Astrocyte (in vitro differentiated cells and primary cell): Measurements from ENCODE around the gene AMZ1. TPM values are rescaled to one million over a fixed set of nuclear protein-coding genes. Genes with fewer than 3 reads are reported as not detected.

ENCODE experiments used
- DNase-seq: peaks from one replicate; pipeline ENCODE4 v3.0.0-alpha.2; 2010; ENCODE audit warnings: low read depth
- FAIRE-seq: peaks from 2 replicates; lab custom pipeline; 2011; peaks lifted over from hg19 to GRCh38; lab: Jason Lieb, UNC
- H2AFZ ChIP-seq: 2 replicates; pipeline ENCODE4 v1.6.0; 2012; ENCODE audit warnings: low read depth, low read length, inconsistent platforms
- H3K27ac ChIP-seq: 2 replicates; pipeline ENCODE4 v1.5.1; 2011; ENCODE audit warnings: low read depth, low read length, inconsistent platforms
- H3K27me3 ChIP-seq: 2 replicates; pipeline ENCODE4 v1.6.0; 2011; ENCODE audit warnings: low read length, inconsistent platforms; ENCODE audit not compliant: insufficient read depth
- H3K36me3 ChIP-seq: 2 replicates; pipeline ENCODE4 v1.5.1; 2011; ENCODE audit warnings: low read length, inconsistent platforms; ENCODE audit not compliant: insufficient read depth
- H3K4me1 ChIP-seq: 2 replicates; pipeline ENCODE4 v1.5.1; 2011; ENCODE audit warnings: low read length, inconsistent platforms; ENCODE audit not compliant: insufficient read depth
- H3K4me2 ChIP-seq: 2 replicates; pipeline ENCODE4 v1.6.0; 2012; ENCODE audit warnings: low read length, inconsistent platforms
- H3K4me3 ChIP-seq: 2 replicates; pipeline ENCODE4 v1.5.1; 2011; ENCODE audit warnings: low read depth, mild to moderate bottlenecking, low read length, inconsistent platforms; ENCODE audit not compliant: insufficient read depth
- H3K79me2 ChIP-seq: 2 replicates; pipeline ENCODE4 v1.6.0; 2012; ENCODE audit warnings: mild to moderate bottlenecking, low read length, inconsistent platforms; ENCODE audit not compliant: insufficient read depth
- H3K9ac ChIP-seq: 2 replicates; pipeline ENCODE4 v1.6.0; 2012; ENCODE audit warnings: mild to moderate bottlenecking, low read length, inconsistent platforms
- H3K9me3 ChIP-seq: 2 replicates; pipeline ENCODE4 v1.5.1; 2012; ENCODE audit warnings: low read depth, mild to moderate bottlenecking, low read length, inconsistent platforms; ENCODE audit not compliant: insufficient read depth
- H4K20me1 ChIP-seq: 2 replicates; pipeline ENCODE4 v1.6.0; 2012; ENCODE audit warnings: low read length, inconsistent platforms; ENCODE audit not compliant: insufficient read depth
- H3K27ac Mint-ChIP-seq: one replicate; pipeline ENCODE4 v1.8.0; 2021; ENCODE audit warnings: mild to moderate bottlenecking, mixed read lengths; ENCODE audit not compliant: unreplicated experiment
- H3K27me3 Mint-ChIP-seq: one replicate; pipeline ENCODE4 v1.8.0; 2021; ENCODE audit warnings: low read depth, mixed read lengths; ENCODE audit not compliant: unreplicated experiment
- H3K36me3 Mint-ChIP-seq: one replicate; pipeline ENCODE4 v1.8.0; 2021; ENCODE audit warnings: low read depth, mixed read lengths; ENCODE audit not compliant: unreplicated experiment
- H3K4me1 Mint-ChIP-seq: one replicate; pipeline ENCODE4 v1.8.0; 2021; ENCODE audit warnings: low read depth, mixed read lengths; ENCODE audit not compliant: unreplicated experiment
- H3K4me3 Mint-ChIP-seq: one replicate; pipeline ENCODE4 v1.8.0; 2021; ENCODE audit warnings: mild to moderate bottlenecking, moderate library complexity, mixed read lengths; ENCODE audit not compliant: unreplicated experiment
- H3K9me3 Mint-ChIP-seq: one replicate; pipeline ENCODE4 v1.8.0; 2021; ENCODE audit warnings: mild to moderate bottlenecking, mixed read lengths; ENCODE audit not compliant: unreplicated experiment
- CTCF ChIP-seq: IDR thresholded peaks from 2 replicates; pipeline ENCODE4 v1.5.1; 2011; ENCODE audit warnings: low read depth, mild to moderate bottlenecking, inconsistent platforms, low read length, moderate library complexity; ENCODE audit not compliant: insufficient read depth
- EZH2 ChIP-seq: IDR thresholded peaks from 2 replicates; pipeline ENCODE4 v1.6.1; 2012; ENCODE audit warnings: mild to moderate bottlenecking, low read length, inconsistent platforms; ENCODE audit not compliant: insufficient read depth
- total RNA-seq: library from RNA; stranded (reverse); gene quantifications from 2 replicates; pipeline ENCODE4 v1.2.1, GENCODE V29; 2021

Gene AMZ1
- total RNA-seq, 1 donor from 2014 or later, result 3.4 TPM

- Mint-ChIP-seq H3K27ac (no peak overlapping the region), H3K36me3 (peaks cover 6% of the 10 kb centered on the region), H3K27me3 (peaks cover 9% of the 10 kb centered on the region), H3K9me3 (peaks cover 5% of the 10 kb centered on the region), H3K4me3 (no peak overlapping the region), H3K4me1 (no peaks in the 10 kb centered on the region)
- FAIRE-seq (no peak), DNase-seq (no peak)
- no peak overlapping the region for H3K9ac ChIP-seq
- H3K4me2 ChIP-seq, result no peak overlapping the region
- H3K36me3 ChIP-seq, result no peaks in the 10 kb centered on the region
- H3K4me1 ChIP-seq, result no peaks in the 10 kb centered on the region
- H3K27me3 ChIP-seq, result no peaks in the 10 kb centered on the region
- H3K27ac ChIP-seq, result no peak overlapping the region
- no peak for TF ChIP-seq EZH2
- TF ChIP-seq CTCF, result no peak
- peaks cover 9% of the 10 kb centered on the region for H4K20me1 ChIP-seq
- H2AFZ ChIP-seq, result no peak overlapping the region
- no peaks in the 10 kb centered on the region for H3K9me3 ChIP-seq
- no peak overlapping the region for H3K4me3 ChIP-seq
- no peaks in the 10 kb centered on the region for H3K79me2 ChIP-seq
These were observed 20.0 kb downstream of the AMZ1 start for GRCh38 chr7:2708041-2708440.

- Histone ChIP-seq H3K4me1 (no peaks in the 10 kb centered on the region), H3K79me2 (no peaks in the 10 kb centered on the region), H3K27ac (no peak overlapping the region), H3K9ac (no peak overlapping the region), H3K36me3 (no peaks in the 10 kb centered on the region), H2AFZ (no peak overlapping the region), H3K27me3 (no peaks in the 10 kb centered on the region), H4K20me1 (peaks cover 9% of the 10 kb centered on the region), H3K4me3 (no peak overlapping the region), H3K9me3 (no peaks in the 10 kb centered on the region), H3K4me2 (no peak overlapping the region)
- no peak for DNase-seq
- Mint-ChIP-seq H3K9me3 (peaks cover 4% of the 10 kb centered on the region), H3K36me3 (peaks cover 8% of the 10 kb centered on the region), H3K4me3 (no peak overlapping the region), H3K27me3 (peaks cover 4% of the 10 kb centered on the region), H3K27ac (no peak overlapping the region), H3K4me1 (no peaks in the 10 kb centered on the region)
- FAIRE-seq, result no peak
- no peak for TF ChIP-seq EZH2
- no peak for TF ChIP-seq CTCF
These were observed 20.7 kb downstream of the AMZ1 start for GRCh38 chr7:2708547-2709310.
